PC-3 (cell line): Measurements from ENCODE around the gene CDK16. TPM values are rescaled to one million over a fixed set of nuclear protein-coding genes. Genes with fewer than 3 reads are reported as not detected.

Experiments
- ATAC-seq: fragments of 200-7000 bp; cut with Tn5 transposase; 2 replicates; pipeline ENCODE4 v1.9.1; 2020; ENCODE audit warnings: mild to moderate bottlenecking, moderate library complexity
- BruUV-seq: library from RNA; stranded (reverse); fragments of 400-500 nt; replicated peaks from 2 replicates; lab custom pipeline; 2021; lab: Mats Ljungman, UMichigan
- CTCF ChIA-PET: fragments of 300-600 bp; sonication (Branson Sonifier 250); formaldehyde crosslinking; loops from one replicate; lab custom pipeline; 2022; ENCODE audit warnings: antibody characterized with exemption; lab: Charles Lee
- POLR2A ChIA-PET: fragments of 300-600 bp; sonication (Branson Sonifier 250); formaldehyde crosslinking; loops from one replicate; lab custom pipeline; 2022; ENCODE audit warnings: antibody characterized with exemption; ENCODE audit not compliant: unreplicated experiment; lab: Charles Lee
- DNase-seq: peaks from one replicate; pipeline ENCODE4 v3.0.0-alpha.2; 2015
- H2AFZ ChIP-seq: fragments of 300-600 bp; sonication (generic); 2 replicates; pipeline ENCODE4 v1.6.0; 2016; ENCODE audit warnings: antibody characterized with exemption, low read length
- H3F3A ChIP-seq: fragments of 300-600 bp; sonication (generic); one replicate; pipeline ENCODE4 v1.6.0; 2017; ENCODE audit warnings: antibody characterized with exemption, low read length, control low read depth, mild to moderate bottlenecking; ENCODE audit not compliant: unreplicated experiment
- H3K27ac ChIP-seq: fragments of 300-600 bp; sonication (generic); 2 replicates; pipeline ENCODE4 v1.5.1; 2016; ENCODE audit warnings: mild to moderate bottlenecking, low read length
- H3K27me3 ChIP-seq: fragments of 300-600 bp; sonication (generic); 2 replicates; pipeline ENCODE4 v1.6.1; 2016; ENCODE audit warnings: low read length, mixed read lengths
- H3K36me3 ChIP-seq: fragments of 300-600 bp; sonication (generic); 2 replicates; pipeline ENCODE4 v1.6.1; 2016; ENCODE audit warnings: low read depth, mixed run types, low read length, mixed read lengths
- H3K4me1 ChIP-seq: fragments of 300-600 bp; sonication (generic); 2 replicates; pipeline ENCODE4 v1.5.1; 2016; ENCODE audit warnings: low read length; ENCODE audit not compliant: insufficient read depth
- H3K4me2 ChIP-seq: fragments of 300-600 bp; sonication (generic); 2 replicates; pipeline ENCODE4 v1.6.0; 2016; ENCODE audit warnings: low read length
- H3K4me3 ChIP-seq: fragments of 300-600 bp; sonication (generic); 2 replicates; pipeline ENCODE4 v1.5.1; 2016; ENCODE audit warnings: mild to moderate bottlenecking, low read length, mixed read lengths
- H3K79me2 ChIP-seq: fragments of 300-600 bp; sonication (generic); 2 replicates; pipeline ENCODE4 v1.6.1; 2017; ENCODE audit warnings: low read length, mixed read lengths
- H3K9ac ChIP-seq: fragments of 300-600 bp; sonication (generic); 2 replicates; pipeline ENCODE4 v1.6.0; 2016; ENCODE audit warnings: mild to moderate bottlenecking, low read length
- H3K9me2 ChIP-seq: fragments of 300-600 bp; sonication (generic); replicated peaks from 2 replicates; pipeline ENCODE4 v1.6.1; 2016; ENCODE audit warnings: mixed run types, low read length, mixed read lengths
- H3K9me3 ChIP-seq: fragments of 300-600 bp; sonication (generic); 2 replicates; pipeline ENCODE4 v1.6.1; 2016; ENCODE audit warnings: low read length, mixed read lengths
- H4K20me1 ChIP-seq: fragments of 300-600 bp; sonication (generic); 2 replicates; pipeline ENCODE4 v1.6.1; 2016; ENCODE audit warnings: low read length, mixed read lengths
- EZH2 ChIP-seq: fragments of 300-600 bp; sonication (generic); IDR thresholded peaks from one replicate; pipeline ENCODE4 v1.6.1; 2017; ENCODE audit warnings: antibody characterized with exemption, mild to moderate bottlenecking, low read length; ENCODE audit not compliant: unreplicated experiment
- EZH2phosphoT487 ChIP-seq: fragments of 300-600 bp; sonication (generic); IDR thresholded peaks from 2 replicates; pipeline ENCODE4 v1.6.1; 2018; ENCODE audit warnings: mild to moderate bottlenecking, antibody characterized with exemption, low read length, borderline replicate concordance
- intact Hi-C: fragments of 100-400 bp; cut with micrococcal nuclease; formaldehyde crosslinking; loops from 2 replicates; pipeline ENCODE4 v1.9.0; 2023
- total RNA-seq: library from RNA; depleted of rRNA; stranded (reverse); fragments of >200 nt; gene quantifications from 2 replicates; pipeline ENCODE4 v1.2.3, GENCODE V29; 2014
- TF ChIP-seq, protein P1 (sequence below): fragments of 300-600 bp; sonication (generic); conservative IDR thresholded peaks from 2 replicates; pipeline ENCODE4 v1.5.1; 2017; ENCODE audit warnings: antibody characterized with exemption, low read depth, mild to moderate bottlenecking, low read length

Gene CDK16
- total RNA-seq, 1 experiment from 2014 or later, result 155 TPM

DNA sequence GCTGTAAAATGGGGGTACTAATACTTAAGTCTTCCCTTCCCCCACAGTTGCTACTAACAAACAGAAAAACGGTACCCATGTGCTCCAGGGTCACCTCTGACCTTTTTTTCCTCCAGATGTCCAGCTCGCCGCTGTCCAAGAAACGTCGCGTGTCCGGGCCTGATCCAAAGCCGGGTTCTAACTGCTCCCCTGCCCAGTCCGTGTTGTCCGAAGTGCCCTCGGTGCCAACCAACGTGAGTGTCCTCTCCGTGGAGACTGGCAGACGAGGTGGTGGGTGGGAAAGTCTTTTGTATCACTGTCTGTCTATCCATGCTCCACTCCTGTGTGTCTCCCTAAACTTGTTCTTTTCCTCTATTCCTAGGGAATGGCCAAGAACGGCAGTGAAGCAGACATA, 19.8 kb upstream of the CDK16 start:
- Histone ChIP-seq H4K20me1 (peaks cover 33% of the 10 kb centered on the region), H3K9me2 (no peaks in the 10 kb centered on the region), H3K4me2 (no peak overlapping the region), H2AFZ (no peak overlapping the region), H3K9ac (no peak overlapping the region), H3K27ac (no peak overlapping the region), H3K4me1 (peaks cover 41% of the 10 kb centered on the region), H3F3A (peaks cover 4% of the 10 kb centered on the region), H3K9me3 (no peaks in the 10 kb centered on the region), H3K79me2 (peaks cover 69% of the 10 kb centered on the region), H3K36me3 (peaks cover 50% of the 10 kb centered on the region), H3K4me3 (no peak overlapping the region), H3K27me3 (no peaks in the 10 kb centered on the region)
- TF ChIP-seq EZH2 (no peak), EZH2phosphoT487 (no peak)
- TF ChIP-seq, protein P1, sequence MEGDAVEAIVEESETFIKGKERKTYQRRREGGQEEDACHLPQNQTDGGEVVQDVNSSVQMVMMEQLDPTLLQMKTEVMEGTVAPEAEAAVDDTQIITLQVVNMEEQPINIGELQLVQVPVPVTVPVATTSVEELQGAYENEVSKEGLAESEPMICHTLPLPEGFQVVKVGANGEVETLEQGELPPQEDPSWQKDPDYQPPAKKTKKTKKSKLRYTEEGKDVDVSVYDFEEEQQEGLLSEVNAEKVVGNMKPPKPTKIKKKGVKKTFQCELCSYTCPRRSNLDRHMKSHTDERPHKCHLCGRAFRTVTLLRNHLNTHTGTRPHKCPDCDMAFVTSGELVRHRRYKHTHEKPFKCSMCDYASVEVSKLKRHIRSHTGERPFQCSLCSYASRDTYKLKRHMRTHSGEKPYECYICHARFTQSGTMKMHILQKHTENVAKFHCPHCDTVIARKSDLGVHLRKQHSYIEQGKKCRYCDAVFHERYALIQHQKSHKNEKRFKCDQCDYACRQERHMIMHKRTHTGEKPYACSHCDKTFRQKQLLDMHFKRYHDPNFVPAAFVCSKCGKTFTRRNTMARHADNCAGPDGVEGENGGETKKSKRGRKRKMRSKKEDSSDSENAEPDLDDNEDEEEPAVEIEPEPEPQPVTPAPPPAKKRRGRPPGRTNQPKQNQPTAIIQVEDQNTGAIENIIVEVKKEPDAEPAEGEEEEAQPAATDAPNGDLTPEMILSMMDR, result no peak
- POLR2A ChIA-PET, result no interaction called here
- CTCF ChIA-PET, result no interaction called here
- no peak for DNase-seq
- BruUV-seq, result no TSS peak
- ATAC-seq, result no peak
- intact Hi-C loops, result loop anchor here (10.0 kb wide), 1 partner anchor 456 kb away; the partner anchor contains the start of genes ELK1 and UXT

DNA sequence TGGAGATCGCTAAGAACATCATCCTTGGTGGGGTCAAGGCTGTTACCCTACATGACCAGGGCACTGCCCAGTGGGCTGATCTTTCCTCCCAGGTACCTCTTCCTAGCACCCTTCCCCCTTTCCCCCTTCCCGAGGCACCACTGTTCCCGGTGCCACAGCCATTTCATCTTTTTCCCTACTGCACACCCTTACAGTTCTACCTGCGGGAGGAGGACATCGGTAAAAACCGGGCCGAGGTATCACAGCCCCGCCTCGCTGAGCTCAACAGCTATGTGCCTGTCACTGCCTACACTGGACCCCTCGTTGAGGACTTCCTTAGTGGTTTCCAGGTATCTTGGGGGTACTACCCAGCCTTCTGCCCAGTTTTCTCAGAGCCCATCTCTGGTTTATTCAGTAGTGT, 19.2 kb upstream of the CDK16 start:
- no TSS peak for BruUV-seq
- Histone ChIP-seq H3K4me3 (no peak overlapping the region), H3K9ac (no peak overlapping the region), H3F3A (peaks cover 4% of the 10 kb centered on the region), H3K27ac (no peak overlapping the region), H3K4me2 (no peak overlapping the region), H3K4me1 (peaks cover 41% of the 10 kb centered on the region), H3K9me2 (no peaks in the 10 kb centered on the region), H3K79me2 (peaks cover 63% of the 10 kb centered on the region), H3K27me3 (no peaks in the 10 kb centered on the region), H3K9me3 (no peaks in the 10 kb centered on the region), H2AFZ (no peak overlapping the region), H3K36me3 (peaks cover 53% of the 10 kb centered on the region), H4K20me1 (peaks cover 33% of the 10 kb centered on the region)
- ATAC-seq (no peak), DNase-seq (no peak)
- intact Hi-C loops, result loop anchor here (10.0 kb wide), 1 partner anchor 456 kb away; the partner anchor contains the start of genes ELK1 and UXT
- ChIA-PET CTCF (no interaction called here), POLR2A (no interaction called here)
- TF ChIP-seq, protein P1, result no peak
- TF ChIP-seq EZH2phosphoT487 (no peak), EZH2 (no peak)

DNA sequence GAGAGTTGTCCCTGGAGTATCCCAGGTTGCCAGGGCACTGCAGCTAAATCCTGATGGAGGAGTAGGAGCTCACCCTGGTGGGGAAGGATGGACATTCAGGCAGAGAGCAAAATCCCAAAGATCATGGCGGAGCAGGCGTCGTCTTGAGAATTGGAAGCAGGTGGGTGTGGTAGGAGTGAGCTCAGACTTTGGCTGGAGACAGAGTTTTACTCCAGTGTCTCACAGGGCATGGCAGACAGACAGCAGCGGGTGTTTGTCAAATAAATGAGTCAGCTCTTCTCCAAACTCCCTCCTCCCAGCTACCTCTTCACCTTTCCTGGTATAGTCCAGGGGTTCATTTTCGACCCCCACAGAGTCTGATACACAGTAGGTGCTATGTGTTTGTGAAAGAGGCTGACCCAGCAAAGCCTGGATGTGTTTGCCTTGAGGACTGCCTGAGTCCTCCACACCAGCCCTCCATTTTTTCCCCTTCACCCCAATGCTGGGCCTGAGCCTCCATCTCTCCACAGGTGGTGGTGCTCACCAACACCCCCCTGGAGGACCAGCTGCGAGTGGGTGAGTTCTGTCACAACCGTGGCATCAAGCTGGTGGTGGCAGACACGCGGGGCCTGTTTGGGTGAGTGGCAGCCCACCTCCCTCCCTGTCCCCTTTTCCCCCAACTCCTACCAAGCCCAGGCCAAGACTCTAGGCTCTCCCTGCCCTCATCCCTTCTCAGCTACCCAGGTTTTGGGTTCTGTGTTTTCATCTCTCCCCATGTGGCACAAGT, 17.9 kb upstream of the CDK16 start:
- DNase-seq (peak; percentile 88), ATAC-seq (peak; percentile 93)
- H3K27me3 ChIP-seq, result no peaks in the 10 kb centered on the region
- peaks cover 31% of the 10 kb centered on the region for H4K20me1 ChIP-seq
- peaks cover 65% of the 10 kb centered on the region for H3K36me3 ChIP-seq
- H3F3A ChIP-seq, result peaks cover 4% of the 10 kb centered on the region
- peaks cover 56% of the 10 kb centered on the region for H3K79me2 ChIP-seq
- TF ChIP-seq, protein P1, result peak; percentile 57
- TF ChIP-seq EZH2, result no peak
- peak overlapping the region; percentile 76 for H3K27ac ChIP-seq
- no peak overlapping the region for H3K4me3 ChIP-seq
- peaks cover 32% of the 10 kb centered on the region for H3K4me1 ChIP-seq
- ChIA-PET POLR2A (interaction anchor here (0.6 to 1.0 kb wide), 4 partner anchors 9 to 77 kb away, joined by 3 to 9 read pairs (median 7); partner anchors contain the start of gene CDK16), CTCF (interaction anchor here (0.5 to 1.2 kb wide), 13 partner anchors 9 to 338 kb away, joined by 3 to 9 read pairs (median 3); partner anchors contain the start of genes NDUFB11 and RBM10)
- no TSS peak for BruUV-seq
- 0 out of 2 replicates have a peak overlapping the region, but pooled peaks have one; percentile 31 for H3K9ac ChIP-seq
- H3K4me2 ChIP-seq, result peak overlapping the region; percentile 60
- H2AFZ ChIP-seq, result no peak overlapping the region
- H3K9me2 ChIP-seq, result no peaks in the 10 kb centered on the region
- no peaks in the 10 kb centered on the region for H3K9me3 ChIP-seq
- intact Hi-C loops, result no loop called here
